OCI-LY7 (cell line): ENCODE results near the gene RPL38. TPM values are rescaled to one million over a fixed set of nuclear protein-coding genes. Genes with fewer than 3 reads are reported as not detected.

Experiments
- BruUV-seq: library from RNA; stranded (reverse); fragments of 400-500 nt; replicated peaks from 2 replicates; lab custom pipeline; 2021; lab: Mats Ljungman, UMichigan
- CTCF ChIA-PET: fragments of 300-600 bp; sonication (Branson Sonifier 250); formaldehyde crosslinking; loops from one replicate; lab custom pipeline; 2022; ENCODE audit warnings: antibody characterized with exemption; ENCODE audit not compliant: unreplicated experiment; lab: Charles Lee
- POLR2A ChIA-PET: fragments of 300-600 bp; sonication (Branson Sonifier 250); formaldehyde crosslinking; loops from one replicate; lab custom pipeline; 2022; ENCODE audit warnings: antibody characterized with exemption; lab: Charles Lee
- DNase-seq: peaks from one replicate; pipeline ENCODE4 v3.0.0-alpha.2; 2015; ENCODE audit warnings: low spot score
- H2AFZ ChIP-seq: fragments of 200-600 bp; sonication (generic), shearing (Covaris generic); 2 replicates; pipeline ENCODE4 v1.6.1; 2014; ENCODE audit warnings: mild to moderate bottlenecking, antibody characterized with exemption, low read length, moderate library complexity
- H3K27ac ChIP-seq: fragments of 200-600 bp; sonication (generic); 2 replicates; pipeline ENCODE4 v1.5.1; 2014; ENCODE audit warnings: mixed run types, low read depth, mild to moderate bottlenecking, moderate library complexity, low read length, inconsistent platforms; ENCODE audit not compliant: poor library complexity, severe bottlenecking
- H3K36me3 ChIP-seq: fragments of 200-600 bp; sonication (generic); 2 replicates; pipeline ENCODE4 v1.6.1; 2014; ENCODE audit warnings: mild to moderate bottlenecking, antibody characterized with exemption, low read length, moderate library complexity, mixed read lengths; ENCODE audit not compliant: insufficient read depth
- H3K4me1 ChIP-seq: fragments of 200-600 bp; sonication (generic); 2 replicates; pipeline ENCODE4 v1.5.1; 2014; ENCODE audit warnings: mild to moderate bottlenecking, low read length; ENCODE audit not compliant: insufficient read depth, poor library complexity, severe bottlenecking
- H3K4me2 ChIP-seq: fragments of 200-600 bp; sonication (generic); 2 replicates; pipeline ENCODE4 v1.6.1; 2014; ENCODE audit warnings: mild to moderate bottlenecking, low read length
- H3K4me3 ChIP-seq: fragments of 200-600 bp; sonication (generic); 2 replicates; pipeline ENCODE4 v1.5.1; 2014; ENCODE audit warnings: mild to moderate bottlenecking, low read depth, low read length; ENCODE audit not compliant: poor library complexity, severe bottlenecking
- H3K79me2 ChIP-seq: fragments of 200-600 bp; sonication (generic); 2 replicates; pipeline ENCODE4 v1.6.1; 2016; ENCODE audit warnings: low read depth, mild to moderate bottlenecking, low read length, moderate library complexity, mixed read lengths; ENCODE audit not compliant: insufficient read depth
- H3K9me2 ChIP-seq: fragments of 200-600 bp; sonication (generic); 2 replicates; pipeline ENCODE4 v1.6.1; 2016; ENCODE audit warnings: mild to moderate bottlenecking, low read length, mixed read lengths; ENCODE audit not compliant: insufficient read depth
- H3K9me3 ChIP-seq: fragments of 200-600 bp; sonication (generic); 2 replicates; pipeline ENCODE4 v1.6.1; 2014; ENCODE audit warnings: mild to moderate bottlenecking, mixed run types, low read length, mixed read lengths
- H4K20me1 ChIP-seq: fragments of 200-600 bp; sonication (generic); 2 replicates; pipeline ENCODE4 v1.6.1; 2014; ENCODE audit warnings: mild to moderate bottlenecking, antibody characterized with exemption, low read length, moderate library complexity, mixed read lengths; ENCODE audit not compliant: insufficient read depth
- EZH2phosphoT487 ChIP-seq: fragments of 200-600 bp; sonication (generic); IDR thresholded peaks from 2 replicates; pipeline ENCODE4 v1.6.1; 2018; ENCODE audit warnings: low read depth, borderline replicate concordance, mild to moderate bottlenecking, mixed run types, antibody characterized with exemption, low read length, moderate library complexity, mixed read lengths
- intact Hi-C: fragments of 100-400 bp; cut with micrococcal nuclease; formaldehyde crosslinking; loops from one replicate; pipeline ENCODE4 v1.10.0; 2022; ENCODE audit not compliant: unreplicated experiment
- total RNA-seq, 2 experiments: library from RNA; depleted of rRNA in 1 of 2; stranded (reverse); fragments of >200 nt in 1 of 2; shearing (Covaris generic) in 1 of 2; gene quantifications; 2 replicates each; pipeline ENCODE4 v1.2.3, GENCODE V29; 2014 to 2022
- TF ChIP-seq, protein P1 (sequence below): fragments of 200-600 bp; sonication (generic); conservative IDR thresholded peaks from 2 replicates; pipeline ENCODE4 v1.5.1; 2014; ENCODE audit warnings: mild to moderate bottlenecking, antibody characterized with exemption, low read length, moderate library complexity, mixed read lengths

Gene RPL38
- total RNA-seq, 2 experiments from 2014 or later = 1,845 to 4,732 TPM

DNA sequence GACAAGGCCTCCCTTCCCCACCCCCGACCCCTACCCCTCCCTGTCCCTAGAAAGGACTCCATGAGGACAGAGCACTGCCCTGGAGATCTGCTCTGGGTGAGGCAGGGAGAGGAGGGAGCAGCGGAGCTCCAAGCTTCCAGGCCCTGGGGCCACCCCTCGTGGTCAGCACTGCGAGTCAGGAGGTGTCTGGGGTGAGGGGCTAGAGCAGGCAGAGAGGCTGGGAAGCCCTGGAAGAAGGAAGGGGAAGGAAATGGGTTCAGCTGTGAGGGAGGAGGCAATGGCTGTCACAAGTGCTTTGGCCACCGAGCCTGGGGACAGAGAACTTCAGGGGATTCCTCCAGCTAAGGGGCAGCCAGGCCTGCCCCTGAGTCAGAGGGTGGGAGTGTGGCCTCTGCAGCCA, 42.4 kb downstream of the RPL38 start:
- ChIA-PET CTCF (no interaction called here), POLR2A (no interaction called here)
- H4K20me1 ChIP-seq = no peaks in the 10 kb centered on the region
- H3K36me3 ChIP-seq = no peaks in the 10 kb centered on the region
- H3K4me2 ChIP-seq = no peak overlapping the region
- no peak for TF ChIP-seq EZH2phosphoT487
- TF ChIP-seq, protein P1, sequence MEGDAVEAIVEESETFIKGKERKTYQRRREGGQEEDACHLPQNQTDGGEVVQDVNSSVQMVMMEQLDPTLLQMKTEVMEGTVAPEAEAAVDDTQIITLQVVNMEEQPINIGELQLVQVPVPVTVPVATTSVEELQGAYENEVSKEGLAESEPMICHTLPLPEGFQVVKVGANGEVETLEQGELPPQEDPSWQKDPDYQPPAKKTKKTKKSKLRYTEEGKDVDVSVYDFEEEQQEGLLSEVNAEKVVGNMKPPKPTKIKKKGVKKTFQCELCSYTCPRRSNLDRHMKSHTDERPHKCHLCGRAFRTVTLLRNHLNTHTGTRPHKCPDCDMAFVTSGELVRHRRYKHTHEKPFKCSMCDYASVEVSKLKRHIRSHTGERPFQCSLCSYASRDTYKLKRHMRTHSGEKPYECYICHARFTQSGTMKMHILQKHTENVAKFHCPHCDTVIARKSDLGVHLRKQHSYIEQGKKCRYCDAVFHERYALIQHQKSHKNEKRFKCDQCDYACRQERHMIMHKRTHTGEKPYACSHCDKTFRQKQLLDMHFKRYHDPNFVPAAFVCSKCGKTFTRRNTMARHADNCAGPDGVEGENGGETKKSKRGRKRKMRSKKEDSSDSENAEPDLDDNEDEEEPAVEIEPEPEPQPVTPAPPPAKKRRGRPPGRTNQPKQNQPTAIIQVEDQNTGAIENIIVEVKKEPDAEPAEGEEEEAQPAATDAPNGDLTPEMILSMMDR = no peak
- H3K79me2 ChIP-seq = no peaks in the 10 kb centered on the region
- no peak overlapping the region for H3K4me3 ChIP-seq
- no peaks in the 10 kb centered on the region for H3K9me2 ChIP-seq
- no peaks in the 10 kb centered on the region for H3K9me3 ChIP-seq
- BruUV-seq = no TSS peak
- intact Hi-C loops = no loop called here
- no peak overlapping the region for H3K27ac ChIP-seq
- H3K4me1 ChIP-seq = no peaks in the 10 kb centered on the region
- no peak overlapping the region for H2AFZ ChIP-seq
- DNase-seq = no peak

DNA sequence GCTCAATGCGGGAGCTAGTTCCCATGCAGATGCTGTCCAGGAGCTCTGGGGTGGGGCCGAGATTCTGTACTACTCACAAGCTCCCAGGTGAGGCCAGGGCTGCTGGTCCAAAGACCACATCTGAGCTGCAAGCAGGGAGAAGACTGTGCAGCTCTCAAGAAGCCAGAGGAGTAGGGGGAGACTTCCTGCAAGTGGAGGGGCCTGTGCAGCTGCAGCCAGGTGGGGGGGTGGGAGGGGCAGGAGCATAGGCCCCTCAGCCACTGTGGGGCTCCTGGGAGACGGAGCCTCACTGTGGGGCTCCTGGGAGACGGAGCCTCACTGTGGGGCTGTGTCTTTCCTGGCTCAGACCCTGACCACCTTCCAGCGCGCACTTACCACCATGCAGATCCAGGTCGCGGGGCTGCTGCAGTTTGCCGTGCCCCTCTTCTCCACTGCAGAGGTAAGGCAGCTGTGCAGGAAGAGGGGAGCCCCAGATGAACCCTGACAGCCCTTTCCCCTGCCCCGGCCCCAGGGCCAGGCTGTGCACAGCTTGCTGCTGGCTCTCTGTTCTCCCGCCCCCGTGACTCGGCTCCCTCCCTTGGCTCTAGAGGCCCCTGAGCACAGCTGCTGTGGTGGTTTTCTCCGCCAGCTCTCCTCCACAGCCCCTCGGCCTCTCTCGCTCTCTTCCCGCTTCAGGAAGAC, 46.3 kb downstream of the RPL38 start:
- H3K27ac ChIP-seq = no peak overlapping the region
- H3K79me2 ChIP-seq = no peaks in the 10 kb centered on the region
- no peaks in the 10 kb centered on the region for H3K4me1 ChIP-seq
- CTCF ChIA-PET = interaction anchor here (0.6 kb wide), 1 partner anchor 53 kb away, joined by 3 read pairs; no protein-coding TSS in a partner anchor
- BruUV-seq = no TSS peak
- no peak overlapping the region for H3K4me3 ChIP-seq
- no peaks in the 10 kb centered on the region for H3K36me3 ChIP-seq
- no peaks in the 10 kb centered on the region for H3K9me3 ChIP-seq
- no peak overlapping the region for H3K4me2 ChIP-seq
- TF ChIP-seq EZH2phosphoT487 = no peak
- TF ChIP-seq, protein P1 = no peak
- no peaks in the 10 kb centered on the region for H3K9me2 ChIP-seq
- no peak for DNase-seq
- H4K20me1 ChIP-seq = no peaks in the 10 kb centered on the region
- intact Hi-C loops = no loop called here
- POLR2A ChIA-PET = interaction anchor here (0.6 kb wide), 1 partner anchor 55 kb away, joined by 3 read pairs; no protein-coding TSS in a partner anchor
- H2AFZ ChIP-seq = no peak overlapping the region

DNA sequence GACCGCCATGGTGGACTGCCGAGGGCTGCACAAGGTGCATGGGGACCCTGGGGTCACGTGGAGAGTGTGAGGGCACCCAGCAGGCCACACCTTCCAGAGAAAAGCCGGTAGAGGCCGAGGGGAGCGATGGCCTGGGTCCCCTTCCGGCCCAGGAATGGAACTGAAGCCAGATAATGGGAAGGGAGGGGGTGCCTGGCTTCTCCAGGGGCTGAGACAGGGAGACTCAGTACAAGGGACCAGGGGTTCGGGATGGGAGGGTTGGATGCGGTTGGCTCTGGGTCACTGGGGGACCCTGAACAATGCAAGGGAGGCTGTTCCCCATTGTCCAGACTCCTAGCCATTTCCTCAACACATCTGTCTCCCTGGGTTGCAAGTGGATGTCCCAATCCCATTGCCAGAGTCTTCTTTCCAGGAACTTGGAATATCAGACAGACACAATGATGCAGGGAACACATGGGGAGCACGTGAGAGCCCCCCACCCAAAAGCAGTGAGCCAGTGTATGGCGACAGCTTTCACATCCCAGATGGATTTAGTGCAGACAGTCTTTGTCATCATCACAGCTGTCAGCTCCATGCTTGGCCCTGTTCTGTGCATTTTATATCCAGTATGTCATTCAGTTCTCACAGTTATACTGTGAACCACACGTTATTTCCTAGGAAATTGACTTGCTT, 47.0 kb downstream of the RPL38 start:
- no peaks in the 10 kb centered on the region for H4K20me1 ChIP-seq
- no peak overlapping the region for H3K4me3 ChIP-seq
- no TSS peak for BruUV-seq
- CTCF ChIA-PET = no interaction called here
- H3K9me3 ChIP-seq = no peaks in the 10 kb centered on the region
- H3K4me2 ChIP-seq = no peak overlapping the region
- no peaks in the 10 kb centered on the region for H3K36me3 ChIP-seq
- no peak overlapping the region for H2AFZ ChIP-seq
- TF ChIP-seq, protein P1 = no peak
- no peak for TF ChIP-seq EZH2phosphoT487
- no peak for DNase-seq
- H3K27ac ChIP-seq = no peak overlapping the region
- intact Hi-C loops = no loop called here
- no peaks in the 10 kb centered on the region for H3K4me1 ChIP-seq
- POLR2A ChIA-PET = interaction anchor here (0.6 kb wide), 1 partner anchor 55 kb away, joined by 3 read pairs; no protein-coding TSS in a partner anchor
- H3K79me2 ChIP-seq = no peaks in the 10 kb centered on the region
- no peaks in the 10 kb centered on the region for H3K9me2 ChIP-seq
